Activated CD8-positive, alpha-beta T cell treated with anti-CD3 and anti-CD28 coated beads, Interleukin-2, amount 10 ng/mL, durations not matched to agents 7 days and 5 days (primary cell): Measurements from ENCODE around the gene CTSW. TPM values are rescaled to one million over a fixed set of nuclear protein-coding genes. Genes with fewer than 3 reads are reported as not detected.

Experiments
- ATAC-seq: fragments of 150-1000 bp; cut with Tn5 transposase; one replicate; pipeline ENCODE4 v1.10.0; 2021; ENCODE audit warnings: moderate library complexity
- CTCF ChIA-PET: fragments of 350-600 bp; sonication (Branson Sonifier 250); formaldehyde crosslinking; loops from one replicate; lab custom pipeline; 2021; ENCODE audit warnings: antibody characterized with exemption; lab: Charles Lee
- POLR2A ChIA-PET: fragments of 350-600 bp; sonication (Branson Sonifier 250); formaldehyde crosslinking; loops from one replicate; lab custom pipeline; 2021; ENCODE audit warnings: antibody characterized with exemption; lab: Charles Lee
- DNase-seq: peaks from one replicate; pipeline ENCODE4 v3.0.0-alpha.2; 2020
- H3K27ac Mint-ChIP-seq: one replicate; pipeline ENCODE4 v1.8.0; 2021; ENCODE audit warnings: mild to moderate bottlenecking, mixed read lengths
- H3K27me3 Mint-ChIP-seq: one replicate; pipeline ENCODE4 v1.8.0; 2021; ENCODE audit warnings: low read depth, mixed read lengths
- H3K36me3 Mint-ChIP-seq: one replicate; pipeline ENCODE4 v1.8.0; 2021; ENCODE audit warnings: low read depth, mixed read lengths
- H3K4me1 Mint-ChIP-seq: one replicate; pipeline ENCODE4 v1.8.0; 2021; ENCODE audit warnings: low read depth, mixed read lengths
- H3K4me3 Mint-ChIP-seq: one replicate; pipeline ENCODE4 v1.8.0; 2021; ENCODE audit warnings: mild to moderate bottlenecking, mixed read lengths
- H3K9me3 Mint-ChIP-seq: one replicate; pipeline ENCODE4 v1.8.0; 2022; ENCODE audit warnings: mixed read lengths; ENCODE audit not compliant: insufficient read depth
- total RNA-seq, 2 experiments: library from RNA; stranded (reverse); gene quantifications; one replicate each; pipeline ENCODE4 v1.2.3, GENCODE V29; 2021

Gene CTSW
- total RNA-seq, 2 experiments from 2014 or later = 381 to 413 TPM

- H3K36me3 Mint-ChIP-seq = peaks cover 58% of the 10 kb centered on the region
- ATAC-seq (no peak), DNase-seq (no peak)
- no peaks in the 10 kb centered on the region for H3K27me3 Mint-ChIP-seq
- peak overlapping the region; percentile 89 for H3K4me3 Mint-ChIP-seq
- peaks cover 42% of the 10 kb centered on the region for H3K4me1 Mint-ChIP-seq
- H3K9me3 Mint-ChIP-seq = no peaks in the 10 kb centered on the region
- POLR2A ChIA-PET = interaction anchor here (0.6 to 15.9 kb wide), 4 partner anchors 10 to 190 kb away, joined by 3 to 305 read pairs (median 74); partner anchors contain the start of genes CCDC85B, CTSW, EFEMP2 and FIBP
- H3K27ac Mint-ChIP-seq = peak overlapping the region; percentile 97
- CTCF ChIA-PET = interaction anchor here (1.2 to 18.4 kb wide), 7 partner anchors 9 to 150 kb away, joined by 4 to 584 read pairs (median 25); partner anchors contain the start of genes BANF1, CCDC85B, CTSW and EIF1AD
Observed at GRCh38 chr11:65861533-65862183, 18.0 kb upstream of the CTSW start.

DNA sequence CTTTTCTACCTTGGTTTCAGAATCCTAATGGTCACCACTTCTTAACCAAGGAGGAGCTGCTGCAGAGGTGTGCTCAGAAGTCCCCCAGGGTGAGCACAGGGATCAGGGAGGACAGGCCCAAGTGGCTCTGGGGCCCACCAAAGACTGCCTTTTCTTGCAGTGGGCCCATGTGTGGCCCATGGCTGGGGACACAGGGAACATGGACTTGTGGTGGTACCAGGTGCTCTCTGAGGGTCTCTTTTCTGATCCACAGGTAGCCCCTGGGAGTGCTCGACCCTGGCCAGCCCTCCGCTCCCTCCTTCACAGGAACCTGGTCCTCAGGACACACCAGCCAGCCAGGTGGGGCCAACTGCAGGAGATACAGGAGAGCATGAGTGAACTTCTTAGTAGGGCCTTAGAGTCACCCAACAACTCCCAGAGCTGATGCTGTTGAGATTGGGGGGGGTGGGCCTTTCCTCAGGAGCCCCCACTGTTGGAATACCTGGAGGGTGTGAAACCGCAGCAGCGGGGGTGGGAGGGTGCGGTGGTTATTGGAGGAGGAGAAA is 17.4 kb upstream of the CTSW start:
- Mint-ChIP-seq H3K4me1 (peaks cover 41% of the 10 kb centered on the region), H3K4me3 (peak overlapping the region; percentile 89), H3K27ac (peak overlapping the region; percentile 64), H3K36me3 (peaks cover 59% of the 10 kb centered on the region), H3K27me3 (no peaks in the 10 kb centered on the region), H3K9me3 (no peaks in the 10 kb centered on the region)
- ATAC-seq = no peak
- ChIA-PET CTCF (interaction anchor here (18.4 kb wide), 1 partner anchor 23 kb away, joined by 584 read pairs; the partner anchor contains the start of genes CCDC85B, CTSW and FIBP), POLR2A (interaction anchor here (7.6 to 15.9 kb wide), 2 partner anchors 9 to 23 kb away, joined by 143 to 305 read pairs; partner anchors contain the start of genes CCDC85B, CTSW, EFEMP2 and FIBP)
- DNase-seq = no peak

DNA sequence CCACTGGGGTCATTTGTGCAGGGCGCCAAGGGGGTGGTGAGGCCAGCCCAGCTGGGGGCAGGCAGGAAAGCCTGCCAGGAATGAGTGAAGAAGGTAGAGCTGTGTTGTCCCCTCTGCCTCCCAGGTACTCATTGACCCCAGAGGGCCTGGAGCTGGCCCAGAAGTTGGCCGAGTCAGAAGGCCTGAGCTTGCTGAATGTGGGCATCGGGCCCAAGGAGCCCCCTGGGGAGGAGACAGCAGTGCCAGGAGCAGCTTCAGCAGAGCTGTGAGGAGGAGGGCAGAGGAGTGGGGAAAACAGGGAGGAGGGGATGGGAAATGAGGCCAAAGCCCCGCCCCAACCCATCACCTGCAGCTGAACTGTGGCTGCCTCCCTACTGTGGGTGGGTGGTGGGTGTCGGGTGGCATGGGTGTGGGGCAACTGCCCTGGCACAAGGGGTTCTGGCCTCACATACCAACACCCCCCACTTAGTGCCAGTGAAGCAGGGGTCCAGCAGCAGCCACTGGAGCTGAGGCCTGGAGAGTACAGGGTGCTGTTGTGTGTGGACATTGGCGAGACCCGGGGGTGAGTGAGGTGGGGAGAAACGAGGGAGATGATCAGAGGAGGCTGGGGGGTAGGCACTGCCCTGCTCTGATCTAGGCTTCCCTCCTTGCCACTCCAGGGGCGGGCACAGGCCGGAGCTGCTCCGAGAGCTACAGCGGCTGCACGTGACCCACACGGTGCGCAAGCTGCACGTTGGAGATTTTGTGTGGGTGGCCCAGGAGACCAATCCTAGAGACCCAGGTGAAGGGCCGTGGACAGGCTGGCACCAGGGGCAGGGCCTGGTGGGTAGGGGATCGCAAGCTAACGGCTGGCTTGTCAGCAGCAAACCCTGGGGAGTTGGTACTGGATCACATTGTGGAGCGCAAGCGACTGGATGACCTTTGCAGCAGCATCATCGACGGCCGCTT is 16.4 kb upstream of the CTSW start:
- no peaks in the 10 kb centered on the region for H3K9me3 Mint-ChIP-seq
- peak overlapping the region; percentile 64 for H3K27ac Mint-ChIP-seq
- CTCF ChIA-PET = interaction anchor here (18.4 kb wide), 1 partner anchor 22 kb away, joined by 584 read pairs; the partner anchor contains the start of genes CCDC85B, CTSW and FIBP
- no peaks in the 10 kb centered on the region for H3K27me3 Mint-ChIP-seq
- ATAC-seq (no peak), DNase-seq (no peak)
- H3K36me3 Mint-ChIP-seq = peaks cover 66% of the 10 kb centered on the region
- POLR2A ChIA-PET = interaction anchor here (7.6 kb wide), 1 partner anchor 8 kb away, joined by 143 read pairs; the partner anchor contains the start of gene EFEMP2
- H3K4me1 Mint-ChIP-seq = peaks cover 46% of the 10 kb centered on the region
- peak overlapping the region; percentile 89 for H3K4me3 Mint-ChIP-seq

- Mint-ChIP-seq H3K4me1 (peaks cover 44% of the 10 kb centered on the region), H3K27ac (no peak overlapping the region), H3K27me3 (no peaks in the 10 kb centered on the region), H3K9me3 (no peaks in the 10 kb centered on the region), H3K36me3 (peaks cover 66% of the 10 kb centered on the region), H3K4me3 (no peak overlapping the region)
- no peak for DNase-seq
- ATAC-seq = no peak
- POLR2A ChIA-PET = interaction anchor here (7.6 kb wide), 1 partner anchor 7 kb away, joined by 143 read pairs; the partner anchor contains the start of gene EFEMP2
- CTCF ChIA-PET = interaction anchor here (18.4 kb wide), 1 partner anchor 21 kb away, joined by 584 read pairs; the partner anchor contains the start of genes CCDC85B, CTSW and FIBP
Observed at GRCh38 chr11:65863889-65864705, 15.5 kb upstream of the CTSW start.

GRCh38 chr11:65864706-65865471 is 14.7 kb upstream of the CTSW start:
- Mint-ChIP-seq H3K27ac (no peak overlapping the region), H3K27me3 (no peaks in the 10 kb centered on the region), H3K9me3 (no peaks in the 10 kb centered on the region), H3K4me1 (peaks cover 47% of the 10 kb centered on the region), H3K36me3 (peaks cover 65% of the 10 kb centered on the region), H3K4me3 (no peak overlapping the region)
- ATAC-seq (no peak), DNase-seq (no peak)
- ChIA-PET CTCF (interaction anchor here (18.4 kb wide), 1 partner anchor 20 kb away, joined by 584 read pairs; the partner anchor contains the start of genes CCDC85B, CTSW and FIBP), POLR2A (no interaction called here)

GRCh38 chr11:65865550-65866172 is 14.0 kb upstream of the CTSW start:
- ChIA-PET CTCF (interaction anchor here (1.0 to 18.4 kb wide), 2 partner anchors 14 to 19 kb away, joined by 3 to 584 read pairs; partner anchors contain the start of genes CCDC85B, CTSW and FIBP), POLR2A (interaction anchor here (0.7 to 1.6 kb wide), 2 partner anchors 14 to 16 kb away, joined by 3 to 7 read pairs; partner anchors contain the start of gene CTSW)
- no peaks in the 10 kb centered on the region for H3K27me3 Mint-ChIP-seq
- no peaks in the 10 kb centered on the region for H3K9me3 Mint-ChIP-seq
- no peak overlapping the region for H3K4me3 Mint-ChIP-seq
- H3K27ac Mint-ChIP-seq = no peak overlapping the region
- ATAC-seq = no peak
- DNase-seq = no peak
- peaks cover 51% of the 10 kb centered on the region for H3K4me1 Mint-ChIP-seq
- H3K36me3 Mint-ChIP-seq = peaks cover 60% of the 10 kb centered on the region

DNA sequence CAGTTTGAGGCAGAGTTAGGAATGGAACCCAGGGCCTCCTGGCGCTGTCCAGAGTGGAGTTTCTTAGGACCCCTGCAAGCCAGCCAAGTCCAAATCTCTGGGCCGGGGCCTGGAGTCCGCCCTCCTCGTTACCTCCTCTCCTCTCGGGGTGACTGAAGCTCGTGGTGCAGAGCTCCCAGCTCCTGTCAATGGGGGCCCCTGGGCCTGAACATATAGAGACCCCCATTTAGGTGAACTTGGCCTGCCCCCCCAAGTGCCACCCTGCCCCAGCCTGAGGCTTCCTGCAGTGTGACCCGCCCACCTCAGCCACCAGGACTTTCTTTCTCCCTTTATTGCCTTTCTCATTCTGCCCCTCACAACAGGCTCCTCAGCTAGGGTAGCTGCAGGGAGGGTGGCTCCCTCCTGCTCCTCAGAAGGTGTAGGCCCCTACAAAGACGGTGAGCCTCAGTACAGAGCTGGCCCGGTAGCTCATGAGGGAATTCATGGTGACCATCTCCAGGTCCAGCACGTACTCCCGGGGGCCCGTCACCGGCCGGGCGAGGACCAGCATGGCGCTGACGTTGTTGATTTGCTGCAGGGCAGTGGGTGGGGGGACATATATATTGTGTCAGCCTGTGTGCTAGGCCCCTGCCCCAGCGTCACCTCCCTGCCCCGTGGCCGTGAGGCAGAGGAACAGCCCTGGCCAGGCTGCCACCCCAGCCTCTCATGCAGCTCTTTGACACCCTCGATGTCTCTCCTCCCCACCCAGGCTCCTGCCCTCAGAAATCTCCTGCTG is 12.9 kb upstream of the CTSW start:
- no peaks in the 10 kb centered on the region for H3K9me3 Mint-ChIP-seq
- no peak overlapping the region for H3K4me3 Mint-ChIP-seq
- ChIA-PET POLR2A (interaction anchor here (0.6 to 1.6 kb wide), 4 partner anchors 13 to 24 kb away, joined by 3 to 7 read pairs (median 4); partner anchors contain the start of genes CCDC85B, CTSW and FIBP), CTCF (interaction anchor here (1.0 to 18.4 kb wide), 2 partner anchors 15 to 18 kb away, joined by 3 to 584 read pairs; partner anchors contain the start of genes CCDC85B, CTSW and FIBP)
- no peaks in the 10 kb centered on the region for H3K27me3 Mint-ChIP-seq
- peaks cover 55% of the 10 kb centered on the region for H3K4me1 Mint-ChIP-seq
- H3K27ac Mint-ChIP-seq = no peak overlapping the region
- ATAC-seq (no peak), DNase-seq (no peak)
- peaks cover 50% of the 10 kb centered on the region for H3K36me3 Mint-ChIP-seq

DNA sequence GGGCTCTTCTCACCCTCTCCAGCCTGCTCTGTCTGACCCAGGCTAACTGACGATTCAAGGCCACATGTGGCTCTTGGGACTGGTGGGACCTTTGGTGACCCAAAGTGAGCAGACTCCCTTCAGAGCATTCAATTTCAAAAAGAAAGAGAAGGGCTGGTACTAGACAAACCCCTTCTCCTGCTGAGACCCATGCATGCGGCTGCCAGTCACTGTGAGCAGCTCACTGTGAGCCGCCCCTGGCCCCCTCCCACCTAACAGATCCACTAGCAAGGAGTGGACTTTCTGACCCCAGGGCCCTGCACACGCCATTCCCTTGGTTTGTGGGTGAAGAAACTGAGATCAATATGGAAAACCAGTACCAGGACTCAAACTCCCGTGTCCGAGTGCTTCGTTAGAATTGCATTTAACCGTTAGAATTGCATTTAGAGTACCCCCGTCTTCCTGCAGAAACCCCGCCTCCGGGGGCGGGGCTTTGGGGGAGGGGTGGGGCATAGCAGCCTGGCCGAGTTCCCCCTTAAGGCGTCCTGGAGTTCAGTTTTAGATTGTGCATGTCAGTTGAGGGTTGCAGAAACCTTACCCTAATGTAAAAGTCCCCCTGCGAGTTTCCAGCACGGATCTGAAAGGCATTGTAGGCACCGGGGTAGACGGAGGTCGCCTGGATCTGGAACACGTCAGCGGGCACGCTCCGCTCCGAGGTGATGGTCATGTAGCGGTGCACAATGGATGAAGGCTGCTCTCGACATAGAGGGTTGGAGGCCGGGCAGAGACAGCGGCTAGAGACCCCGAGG is 12.2 kb upstream of the CTSW start:
- ATAC-seq (no peak), DNase-seq (no peak)
- H3K4me3 Mint-ChIP-seq = no peak overlapping the region
- CTCF ChIA-PET = interaction anchor here (18.4 kb wide), 1 partner anchor 18 kb away, joined by 584 read pairs; the partner anchor contains the start of genes CCDC85B, CTSW and FIBP
- H3K4me1 Mint-ChIP-seq = peaks cover 51% of the 10 kb centered on the region
- H3K36me3 Mint-ChIP-seq = peaks cover 42% of the 10 kb centered on the region
- H3K9me3 Mint-ChIP-seq = no peaks in the 10 kb centered on the region
- H3K27me3 Mint-ChIP-seq = no peaks in the 10 kb centered on the region
- POLR2A ChIA-PET = interaction anchor here (1.5 to 1.7 kb wide), 2 partner anchors 15 to 21 kb away, joined by 4 to 9 read pairs; partner anchors contain the start of gene FIBP
- H3K27ac Mint-ChIP-seq = no peak overlapping the region
